Common myeloid progenitor, CD34-positive (primary cell): ENCODE results near the gene GABBR2.
"Not testable (repeated sequence)": the region's sequence is repeated elsewhere in the genome, so short reads cannot be mapped to it uniquely, and the experiment has no call there.

Experiments
- CTCF ChIA-PET: fragments of 350-600 bp; sonication (Branson Sonifier 250); formaldehyde crosslinking; loops from one replicate; lab custom pipeline; 2021; ENCODE audit warnings: antibody characterized with exemption; lab: Charles Lee
- POLR2A ChIA-PET: fragments of 350-600 bp; sonication (Branson Sonifier 250); formaldehyde crosslinking; loops from one replicate; lab custom pipeline; 2021; ENCODE audit warnings: antibody characterized with exemption; lab: Charles Lee
- DNase-seq, 3 donors: peaks; one replicate each; pipeline versions ENCODE4 v3.0.0 to v3.0.0-alpha.2; 2013
- H3K27ac ChIP-seq, 2 experiments: 1 replicate in 1 of 2; 2 replicates in 1 of 2; pipeline ENCODE4 v1.7.0; 2013; ENCODE audit warnings: inconsistent platforms in 2 of 2, low read length in 2 of 2, mild to moderate bottlenecking in 2 of 2, low read depth in 1 of 2, moderate library complexity in 1 of 2; ENCODE audit not compliant: severe bottlenecking in 2 of 2, insufficient read depth in 1 of 2, poor library complexity in 1 of 2
- H3K27me3 ChIP-seq, 5 experiments: replicated peaks in 2 of 5; 1 replicate in 3 of 5; 2 replicates in 2 of 5; pipeline versions ENCODE4 v1.6.1 to v1.7.0; 2013; ENCODE audit warnings: low read length in 4 of 5, mild to moderate bottlenecking in 2 of 5, moderate library complexity in 2 of 5, inconsistent platforms in 1 of 5; ENCODE audit not compliant: insufficient read depth in 5 of 5, control insufficient read depth in 4 of 5
- H3K36me3 ChIP-seq, 4 experiments: 1 replicate in 2 of 4; 2 replicates in 2 of 4; pipeline versions ENCODE4 v1.6.1 to v1.7.0; 2013; ENCODE audit warnings: low read length in 3 of 4, control low read depth in 1 of 4, mild to moderate bottlenecking in 1 of 4; ENCODE audit not compliant: control insufficient read depth in 4 of 4, insufficient read depth in 4 of 4
- H3K4me1 ChIP-seq, 4 experiments: 1 replicate in 3 of 4; 2 replicates in 1 of 4; pipeline versions ENCODE4 v1.6.1 to v1.7.1; 2013; ENCODE audit warnings: low read length in 3 of 4, mild to moderate bottlenecking in 3 of 4, control low read depth in 1 of 4, inconsistent platforms in 1 of 4, moderate library complexity in 1 of 4; ENCODE audit not compliant: control insufficient read depth in 4 of 4, insufficient read depth in 4 of 4; ENCODE audit errors: control extremely low read depth in 1 of 4
- H3K4me3 ChIP-seq, 7 experiments: 1 replicate in 4 of 7; 2 replicates in 3 of 7; pipeline versions ENCODE4 v1.5.1 to v1.7.0; 2013; ENCODE audit warnings: mild to moderate bottlenecking in 7 of 7, low read length in 6 of 7, moderate library complexity in 6 of 7, inconsistent platforms in 2 of 7, low read depth in 2 of 7, control low read depth in 1 of 7; ENCODE audit not compliant: insufficient read depth in 4 of 7, control insufficient read depth in 1 of 7; ENCODE audit errors: extremely low read depth in 1 of 7
- H3K9me3 ChIP-seq, 5 experiments: 1 replicate in 4 of 5; 2 replicates in 1 of 5; pipeline versions ENCODE4 v1.6.1 to v1.7.1; 2013; ENCODE audit warnings: low read length in 4 of 5, mild to moderate bottlenecking in 2 of 5, inconsistent platforms in 1 of 5, low read depth in 1 of 5, moderate library complexity in 1 of 5; ENCODE audit not compliant: control insufficient read depth in 4 of 5, insufficient read depth in 2 of 5; ENCODE audit errors: control extremely low read depth in 1 of 5
- whole genome bisulfite sequencing: methylation state at CpG from one replicate; pipeline ENCODE4 v1.1.5; 2013; ENCODE audit not compliant: insufficient coverage; 5-methylcytosine and 5-hydroxymethylcytosine counted together

The GABBR2 gene

DNA sequence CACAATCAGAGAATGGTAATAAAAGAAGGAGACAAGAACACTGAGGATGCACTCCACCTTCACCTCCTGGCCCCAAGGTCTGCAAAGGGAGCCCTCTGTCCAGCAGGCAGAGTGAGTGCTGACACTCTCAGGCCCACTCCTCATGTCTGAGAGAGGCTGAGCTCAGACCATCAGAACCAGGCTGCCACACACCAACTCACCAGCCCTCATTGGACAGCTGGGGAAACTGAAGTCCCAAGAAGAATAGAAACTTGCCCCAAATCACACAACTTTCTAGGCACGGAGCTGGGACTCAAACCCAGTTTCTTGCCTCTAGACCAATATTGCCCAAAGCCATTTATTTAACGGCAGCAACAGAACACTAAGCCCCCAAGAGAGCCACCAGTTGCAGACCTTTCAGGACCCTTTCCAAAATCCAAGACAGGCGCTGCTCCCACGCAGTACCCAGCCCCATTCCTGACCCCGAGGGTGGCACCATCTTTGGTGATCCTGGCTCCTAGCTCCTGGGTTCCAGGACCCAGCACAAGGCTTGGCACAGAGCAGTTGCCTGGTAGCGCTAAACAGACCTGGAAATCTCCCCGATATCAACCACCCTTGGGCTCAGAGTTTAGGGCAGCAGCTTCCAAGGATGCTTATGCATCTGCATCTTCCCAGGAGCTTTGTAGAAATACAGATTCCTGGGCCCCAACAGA is 192.4 kb downstream of the GABBR2 start:
- H3K27ac ChIP-seq: no peak overlapping the region
- H3K27me3 ChIP-seq: peaks cover 0 to 8% (median 4%) of the 10 kb centered on the region in 5 experiments
- H3K36me3 ChIP-seq: no peaks in the 10 kb centered on the region
- ChIA-PET POLR2A (no interaction called here), CTCF (interaction anchor here (0.6 kb wide), 1 partner anchor 118 kb away, joined by 3 read pairs; no protein-coding TSS in a partner anchor)
- H3K4me1 ChIP-seq: no peaks in the 10 kb centered on the region
- no peak overlapping the region for H3K4me3 ChIP-seq
- DNase-seq: no peak
- WGBS: 96% methylated on average over 7 of the region's 7 CpGs
- peaks cover 0 to 4% (median 0%) of the 10 kb centered on the region in 5 experiments for H3K9me3 ChIP-seq

DNA sequence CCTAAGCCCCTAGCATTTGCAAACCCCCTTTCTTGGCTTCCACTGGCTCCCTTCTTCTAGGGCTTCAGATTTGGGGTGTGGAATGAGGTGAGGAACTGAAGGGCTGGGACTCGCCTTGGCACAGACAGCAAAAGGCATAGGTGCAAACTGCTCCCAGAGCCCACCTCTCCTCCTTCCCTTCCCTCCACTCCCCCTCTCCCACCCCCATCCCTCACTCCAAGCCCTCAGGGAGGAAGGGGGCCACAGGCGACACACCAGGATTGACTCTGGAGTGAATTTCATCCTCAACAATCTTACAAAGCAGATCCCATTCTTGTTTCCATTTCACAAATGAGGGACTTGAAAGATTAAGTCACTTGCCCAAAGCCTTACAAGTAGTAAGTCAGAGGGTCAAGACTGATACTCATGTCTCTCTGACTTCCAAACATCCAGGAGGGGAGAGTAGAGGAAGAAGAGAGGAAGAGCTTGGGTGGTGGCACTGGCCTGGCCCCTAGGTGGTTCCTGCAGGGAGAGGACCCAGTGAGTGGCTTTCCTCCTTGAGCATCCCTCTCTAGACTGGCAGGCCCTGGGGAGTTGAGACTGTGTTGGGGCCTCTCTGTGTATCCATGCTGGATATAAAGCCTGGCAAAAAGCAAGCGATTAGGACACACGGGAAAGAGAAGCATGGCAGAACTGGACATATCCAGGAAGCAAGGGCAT is 193.1 kb downstream of the GABBR2 start:
- 100% methylated on average over 2 of the region's 4 CpGs for WGBS
- DNase-seq: no peak
- Histone ChIP-seq H3K9me3 (peaks cover 0 to 1% (median 0%) of the 10 kb centered on the region in 5 experiments), H3K4me3 (no peak overlapping the region), H3K27ac (no peak overlapping the region), H3K4me1 (no peaks in the 10 kb centered on the region), H3K27me3 (peaks cover 0 to 7% (median 4%) of the 10 kb centered on the region in 5 experiments), H3K36me3 (no peaks in the 10 kb centered on the region)
- POLR2A ChIA-PET: no interaction called here
- CTCF ChIA-PET: interaction anchor here (0.6 kb wide), 1 partner anchor 119 kb away, joined by 3 read pairs; no protein-coding TSS in a partner anchor

DNA sequence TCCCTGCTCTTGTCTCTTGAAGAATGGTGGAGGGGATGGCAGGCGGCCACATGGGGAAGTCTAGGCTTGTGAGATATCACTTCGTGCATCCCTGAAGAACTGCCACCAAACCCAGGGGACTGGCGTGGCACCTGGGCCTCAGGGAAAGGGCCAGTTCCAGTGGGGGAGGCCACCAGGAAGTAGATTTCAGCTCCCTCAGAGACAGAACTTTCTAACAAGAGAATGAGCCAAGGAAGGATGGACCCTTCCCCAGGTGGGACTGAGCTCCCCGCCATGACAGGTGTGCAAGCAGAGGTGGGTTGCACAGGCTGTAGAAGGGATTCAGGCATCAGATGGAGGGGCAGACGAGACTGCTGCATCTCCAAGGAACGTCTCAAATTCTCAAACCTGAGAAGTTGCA is 193.9 kb downstream of the GABBR2 start:
- peaks cover 0 to 7% (median 4%) of the 10 kb centered on the region in 5 experiments for H3K27me3 ChIP-seq
- H3K27ac ChIP-seq: no peak overlapping the region
- DNase-seq: no peak
- WGBS: 92% methylated on average over 5 of the region's 6 CpGs
- H3K4me3 ChIP-seq: no peak overlapping the region
- no peaks in the 10 kb centered on the region for H3K9me3 ChIP-seq
- H3K36me3 ChIP-seq: no peaks in the 10 kb centered on the region
- H3K4me1 ChIP-seq: no peaks in the 10 kb centered on the region
- ChIA-PET POLR2A (no interaction called here), CTCF (no interaction called here)

- DNase-seq, CTCF ChIA-PET, H3K4me3 ChIP-seq, POLR2A ChIA-PET, H3K9me3 ChIP-seq, H3K27me3 ChIP-seq, H3K27ac ChIP-seq, H3K36me3 ChIP-seq, H3K4me1 ChIP-seq: not testable (repeated sequence)
- WGBS: 97% methylated on average over 8 of the region's 25 CpGs
Observed at GRCh38 chr9:98508217-98508919, 200.4 kb downstream of the GABBR2 start.

DNA sequence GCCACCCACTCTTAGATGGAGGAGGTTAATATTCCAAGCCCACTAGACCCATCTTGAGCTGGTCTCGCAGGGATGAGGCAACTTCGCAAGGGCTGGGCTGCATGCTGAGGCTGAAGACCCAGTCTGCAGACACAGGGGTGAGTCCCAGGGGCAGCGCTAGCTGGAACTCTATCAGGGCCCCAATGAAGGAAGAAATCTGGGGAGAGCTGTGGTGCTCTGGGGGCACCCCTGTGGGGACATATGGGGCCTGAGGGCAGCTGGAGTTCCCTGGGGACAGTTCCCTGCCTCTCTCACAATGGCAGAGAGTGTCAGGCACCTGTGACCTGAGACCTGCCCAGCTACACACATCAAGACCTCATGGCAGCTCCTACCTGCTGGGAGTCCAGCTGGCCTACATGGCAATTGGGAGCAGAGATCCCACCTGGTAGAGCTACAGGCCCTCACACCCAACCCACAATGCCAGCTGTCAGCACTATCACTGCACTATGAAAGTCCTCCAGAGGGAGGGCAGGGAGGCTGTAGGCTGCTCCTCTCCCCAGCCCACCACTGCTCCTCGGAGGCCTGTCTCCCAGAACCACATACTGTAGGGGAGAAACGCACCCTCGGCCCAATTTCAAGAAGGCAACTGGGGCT is 202.2 kb downstream of the GABBR2 start:
- WGBS: 100% methylated on average over 6 of the region's 6 CpGs

DNA sequence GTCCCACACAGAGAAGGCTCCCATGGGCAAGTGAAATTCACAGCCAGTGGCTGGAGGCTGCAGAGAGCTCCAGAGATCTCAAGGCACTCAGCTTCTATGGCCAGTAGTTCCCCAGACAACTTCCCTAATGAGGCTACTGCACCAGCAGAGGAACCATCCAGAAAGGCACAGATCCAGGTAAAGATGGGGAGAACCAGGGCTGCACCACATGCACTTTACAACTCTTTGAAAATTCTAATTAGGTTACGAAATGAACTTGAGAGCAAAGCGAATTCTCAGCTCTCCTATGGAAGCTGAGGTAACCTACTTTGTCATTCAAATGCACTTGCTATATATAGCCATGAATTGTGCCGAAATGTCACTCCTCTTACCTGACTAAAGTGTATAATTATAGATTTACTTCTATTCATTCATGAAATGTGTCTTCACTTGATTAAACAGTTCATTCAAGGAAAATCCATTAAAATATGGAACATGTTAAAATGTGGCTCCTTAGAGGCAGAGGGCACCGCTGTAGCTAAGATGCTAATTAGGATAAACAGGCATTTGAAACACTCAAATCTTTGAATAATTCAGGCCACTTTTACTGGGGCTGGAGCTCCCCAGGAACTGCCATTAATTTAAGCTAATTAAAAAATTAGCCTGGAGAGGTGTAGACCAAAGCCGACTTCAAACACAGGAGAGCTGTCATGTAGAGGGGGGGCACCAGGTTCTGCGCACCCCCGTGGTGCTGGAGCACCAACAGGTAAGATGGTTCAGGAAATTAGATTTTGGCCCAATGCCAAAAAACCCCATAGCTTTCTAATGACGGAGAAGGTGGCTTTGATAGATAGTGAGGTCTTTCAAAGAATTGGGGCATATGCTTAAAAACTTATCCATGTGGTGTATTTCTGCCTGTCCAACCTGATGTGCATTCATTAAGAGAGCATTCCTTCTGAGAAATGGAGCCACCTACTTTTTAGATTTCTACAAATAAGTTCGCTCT is 204.1 kb downstream of the GABBR2 start:
- Histone ChIP-seq H3K27me3 (peaks cover 0 to 12% (median 7%) of the 10 kb centered on the region in 5 experiments), H3K9me3 (peaks cover 0 to 3% (median 0%) of the 10 kb centered on the region in 5 experiments), H3K4me3 (no peak overlapping the region), H3K27ac (no peak overlapping the region), H3K4me1 (no peaks in the 10 kb centered on the region), H3K36me3 (no peaks in the 10 kb centered on the region)
- ChIA-PET POLR2A (no interaction called here), CTCF (interaction anchor here (0.6 to 1.0 kb wide), 2 partner anchors 14 to 101 kb away, joined by 3 to 6 read pairs; no protein-coding TSS in a partner anchor)
- 80% methylated on average over 6 of the region's 9 CpGs for WGBS
- DNase-seq: peak in 1 of 3 donors; percentile 5

More for the DNA sequence above, 202.2 kb downstream of the GABBR2 start:
- no peak overlapping the region for H3K27ac ChIP-seq
- ChIA-PET CTCF (no interaction called here), POLR2A (no interaction called here)
- peaks cover 0 to 7% (median 6%) of the 10 kb centered on the region in 5 experiments for H3K27me3 ChIP-seq
- H3K9me3 ChIP-seq: peaks cover 0 to 3% (median 0%) of the 10 kb centered on the region in 5 experiments
- no peak overlapping the region for H3K4me3 ChIP-seq
- H3K4me1 ChIP-seq: no peaks in the 10 kb centered on the region
- no peak for DNase-seq
- H3K36me3 ChIP-seq: no peaks in the 10 kb centered on the region
